Activated T-helper 1 cell treated with anti-CD3 and anti-CD28 coated beads, Interleukin-12 subunit alpha, Interleukin-12 subunit beta, Interleukin-2, Interleukin-4 antibody, amounts not matched to agents 30 ng/mL and 10 ng/mL and 1 ng/mL, durations not matched to agents 14 hours and 24 hours and 36 hours (primary cell): ENCODE results near the gene ALPL. TPM values are rescaled to one million over a fixed set of nuclear protein-coding genes. Genes with fewer than 3 reads are reported as not detected.
"Not testable (repeated sequence)": the region's sequence is repeated elsewhere in the genome, so short reads cannot be mapped to it uniquely, and the experiment has no call there.

Experiments used
- DNase-seq: peaks from one replicate; pipeline ENCODE4 v3.0.0; 2021; ENCODE audit warnings: low spot score
- H3K27ac Mint-ChIP-seq: one replicate; pipeline ENCODE4 v1.8.0; 2021; ENCODE audit warnings: mild to moderate bottlenecking, mixed read lengths
- H3K27me3 Mint-ChIP-seq: one replicate; pipeline ENCODE4 v1.8.0; 2022; ENCODE audit warnings: mild to moderate bottlenecking, moderate library complexity, mixed read lengths; ENCODE audit not compliant: insufficient read depth
- H3K36me3 Mint-ChIP-seq: one replicate; pipeline ENCODE4 v1.8.0; 2021; ENCODE audit warnings: low read depth, mixed read lengths
- H3K4me1 Mint-ChIP-seq: one replicate; pipeline ENCODE4 v1.8.0; 2021; ENCODE audit warnings: low read depth, mixed read lengths
- H3K4me3 Mint-ChIP-seq: one replicate; pipeline ENCODE4 v1.8.0; 2021; ENCODE audit warnings: mild to moderate bottlenecking, moderate library complexity, mixed read lengths
- H3K9me3 Mint-ChIP-seq: one replicate; pipeline ENCODE4 v1.8.0; 2021; ENCODE audit warnings: mixed read lengths
- intact Hi-C: fragments of 100-400 bp; cut with micrococcal nuclease; formaldehyde crosslinking; loops from one replicate; pipeline ENCODE4 v1.15.1; 2024
- total RNA-seq: library from RNA; stranded (reverse); gene quantifications from 2 replicates; pipeline ENCODE4 v1.2.3, GENCODE V29; 2022

Gene ALPL
- total RNA-seq, 1 donor from 2014 or later: not detected

GRCh38 chr1:21562896-21563295 is 53.7 kb downstream of the ALPL start:
- no peaks in the 10 kb centered on the region for H3K36me3 Mint-ChIP-seq
- intact Hi-C loops: no loop called here
- H3K27ac Mint-ChIP-seq: no peak overlapping the region
- no peak for DNase-seq
- H3K4me3 Mint-ChIP-seq: no peak overlapping the region
- no peaks in the 10 kb centered on the region for H3K4me1 Mint-ChIP-seq
- H3K9me3 Mint-ChIP-seq: no peaks in the 10 kb centered on the region
- H3K27me3 Mint-ChIP-seq: peaks cover 2% of the 10 kb centered on the region

DNA sequence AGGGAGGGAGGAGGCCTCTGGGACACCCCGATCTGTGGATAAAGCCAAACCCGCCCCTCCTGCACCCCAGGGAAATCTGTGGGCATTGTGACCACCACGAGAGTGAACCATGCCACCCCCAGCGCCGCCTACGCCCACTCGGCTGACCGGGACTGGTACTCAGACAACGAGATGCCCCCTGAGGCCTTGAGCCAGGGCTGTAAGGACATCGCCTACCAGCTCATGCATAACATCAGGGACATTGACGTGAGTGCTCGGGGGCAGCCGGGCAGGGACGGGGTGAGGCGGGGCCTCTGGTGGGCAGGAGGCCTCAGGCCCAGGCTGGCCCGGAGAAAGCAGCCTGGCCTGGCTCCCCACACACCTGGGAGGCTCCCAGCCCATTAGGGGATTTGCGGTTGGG is 54.7 kb downstream of the ALPL start:
- H3K36me3 Mint-ChIP-seq: no peaks in the 10 kb centered on the region
- DNase-seq: no peak
- H3K27ac Mint-ChIP-seq: no peak overlapping the region
- H3K27me3 Mint-ChIP-seq: peaks cover 2% of the 10 kb centered on the region
- no peak overlapping the region for H3K4me3 Mint-ChIP-seq
- intact Hi-C loops: no loop called here
- no peaks in the 10 kb centered on the region for H3K9me3 Mint-ChIP-seq
- no peaks in the 10 kb centered on the region for H3K4me1 Mint-ChIP-seq

DNA sequence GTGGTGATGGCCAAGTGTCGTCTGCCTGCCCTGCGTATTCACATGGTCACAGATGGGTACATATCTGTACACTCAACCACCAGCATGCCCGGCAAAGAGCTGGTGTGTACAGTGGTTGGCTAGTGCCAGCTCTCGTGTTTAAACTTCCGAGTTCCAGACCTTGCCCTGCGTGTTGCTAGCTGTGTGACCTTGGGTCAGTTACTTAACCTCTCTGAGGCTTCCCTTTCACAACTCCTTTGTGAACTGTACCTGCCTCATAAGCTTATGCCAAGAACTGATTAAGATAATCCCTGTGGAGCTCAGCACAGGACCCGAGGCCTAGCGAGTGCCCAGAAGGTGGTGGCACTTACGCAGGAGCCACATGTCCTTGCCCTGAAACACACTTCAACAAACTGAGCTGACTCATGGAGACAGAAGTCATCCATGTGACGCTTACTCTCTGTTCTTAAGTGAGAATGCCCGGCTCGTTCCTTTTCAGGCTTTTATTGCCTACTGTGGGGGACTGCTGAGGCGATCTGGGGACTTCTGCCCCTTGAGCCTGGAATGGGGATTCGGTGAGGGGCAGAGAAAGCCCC is 55.4 kb downstream of the ALPL start:
- Mint-ChIP-seq H3K27ac (no peak overlapping the region), H3K36me3 (no peaks in the 10 kb centered on the region), H3K9me3 (no peaks in the 10 kb centered on the region), H3K27me3 (peaks cover 1% of the 10 kb centered on the region), H3K4me1 (no peaks in the 10 kb centered on the region), H3K4me3 (no peak overlapping the region)
- no peak for DNase-seq
- intact Hi-C loops: no loop called here

DNA sequence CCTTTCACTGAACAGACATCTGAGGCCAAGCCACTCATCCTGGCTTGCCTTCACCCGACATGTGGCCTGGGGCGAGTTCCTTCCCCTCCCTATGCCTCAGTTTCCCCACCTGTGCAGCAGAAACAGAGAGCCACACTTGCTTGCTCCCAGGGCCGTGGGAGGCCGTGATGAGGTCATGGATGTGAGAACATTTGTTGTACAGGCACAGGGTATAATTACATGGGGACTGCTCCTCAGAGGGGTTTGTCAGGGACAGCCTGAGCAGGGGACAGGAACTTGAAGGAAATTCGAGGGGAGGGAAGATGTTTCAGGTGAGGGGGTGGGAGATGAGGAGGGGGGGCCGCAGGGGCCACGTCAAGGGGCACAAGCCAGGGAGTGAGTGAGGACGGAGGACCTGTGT is 56.1 kb downstream of the ALPL start:
- Mint-ChIP-seq H3K27ac (no peak overlapping the region), H3K9me3 (no peaks in the 10 kb centered on the region), H3K4me1 (no peaks in the 10 kb centered on the region), H3K36me3 (no peaks in the 10 kb centered on the region), H3K27me3 (no peaks in the 10 kb centered on the region), H3K4me3 (no peak overlapping the region)
- intact Hi-C loops: no loop called here
- DNase-seq: no peak

- H3K9me3 Mint-ChIP-seq, H3K27ac Mint-ChIP-seq, H3K4me3 Mint-ChIP-seq, DNase-seq, H3K27me3 Mint-ChIP-seq, intact Hi-C loops, H3K36me3 Mint-ChIP-seq, H3K4me1 Mint-ChIP-seq: not testable (repeated sequence)
Observed at GRCh38 chr1:21566361-21566760, 57.1 kb downstream of the ALPL start.

- Mint-ChIP-seq H3K9me3 (no peaks in the 10 kb centered on the region), H3K4me3 (no peak overlapping the region)
Observed at GRCh38 chr1:21567241-21568005, 58.2 kb downstream of the ALPL start.

DNA sequence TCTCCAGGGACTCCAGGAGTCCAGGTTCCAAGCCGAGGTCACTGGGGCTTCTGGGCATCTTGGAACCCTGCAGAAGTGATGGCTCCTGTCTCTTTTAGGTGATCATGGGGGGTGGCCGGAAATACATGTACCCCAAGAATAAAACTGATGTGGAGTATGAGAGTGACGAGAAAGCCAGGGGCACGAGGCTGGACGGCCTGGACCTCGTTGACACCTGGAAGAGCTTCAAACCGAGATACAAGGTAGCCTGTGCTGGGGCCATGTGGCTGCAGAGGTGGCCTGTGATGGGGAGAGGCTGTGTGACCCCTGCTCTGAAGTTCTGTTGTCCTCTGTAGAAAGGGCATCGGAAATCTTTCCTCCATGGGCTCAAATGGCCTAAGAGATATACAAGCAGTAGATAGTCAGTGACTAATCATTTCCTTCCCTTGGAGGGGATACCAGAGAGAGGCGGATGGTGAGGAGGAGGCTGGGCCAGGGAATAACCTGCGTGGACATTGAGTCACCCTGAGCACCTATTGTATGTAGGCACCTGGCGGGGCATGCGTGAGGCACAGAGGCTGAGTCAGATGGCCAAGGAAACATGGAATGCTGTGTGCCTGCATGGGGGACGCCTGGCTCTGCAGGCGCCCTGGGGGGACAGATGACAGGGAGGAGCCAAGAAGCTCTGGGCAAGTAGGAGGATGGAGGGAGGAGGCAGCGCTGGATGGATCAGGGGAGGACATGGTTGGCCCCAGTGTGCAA is 59.0 kb downstream of the ALPL start:
- Mint-ChIP-seq H3K27me3 (no peaks in the 10 kb centered on the region), H3K36me3 (no peaks in the 10 kb centered on the region), H3K9me3 (no peaks in the 10 kb centered on the region), H3K4me1 (no peaks in the 10 kb centered on the region), H3K27ac (no peak overlapping the region), H3K4me3 (no peak overlapping the region)
- intact Hi-C loops: no loop called here
- DNase-seq: no peak

More at GRCh38 chr1:21567241-21568005, 58.2 kb downstream of the ALPL start:
- no peak overlapping the region for H3K27ac Mint-ChIP-seq
- no peaks in the 10 kb centered on the region for H3K36me3 Mint-ChIP-seq
- intact Hi-C loops: no loop called here
- H3K4me1 Mint-ChIP-seq: no peaks in the 10 kb centered on the region
- no peak for DNase-seq
- no peaks in the 10 kb centered on the region for H3K27me3 Mint-ChIP-seq

- H3K4me1 Mint-ChIP-seq: no peaks in the 10 kb centered on the region
- intact Hi-C loops: no loop called here
- H3K9me3 Mint-ChIP-seq: no peaks in the 10 kb centered on the region
Observed at GRCh38 chr1:21568809-21569385, 59.7 kb downstream of the ALPL start.

DNA sequence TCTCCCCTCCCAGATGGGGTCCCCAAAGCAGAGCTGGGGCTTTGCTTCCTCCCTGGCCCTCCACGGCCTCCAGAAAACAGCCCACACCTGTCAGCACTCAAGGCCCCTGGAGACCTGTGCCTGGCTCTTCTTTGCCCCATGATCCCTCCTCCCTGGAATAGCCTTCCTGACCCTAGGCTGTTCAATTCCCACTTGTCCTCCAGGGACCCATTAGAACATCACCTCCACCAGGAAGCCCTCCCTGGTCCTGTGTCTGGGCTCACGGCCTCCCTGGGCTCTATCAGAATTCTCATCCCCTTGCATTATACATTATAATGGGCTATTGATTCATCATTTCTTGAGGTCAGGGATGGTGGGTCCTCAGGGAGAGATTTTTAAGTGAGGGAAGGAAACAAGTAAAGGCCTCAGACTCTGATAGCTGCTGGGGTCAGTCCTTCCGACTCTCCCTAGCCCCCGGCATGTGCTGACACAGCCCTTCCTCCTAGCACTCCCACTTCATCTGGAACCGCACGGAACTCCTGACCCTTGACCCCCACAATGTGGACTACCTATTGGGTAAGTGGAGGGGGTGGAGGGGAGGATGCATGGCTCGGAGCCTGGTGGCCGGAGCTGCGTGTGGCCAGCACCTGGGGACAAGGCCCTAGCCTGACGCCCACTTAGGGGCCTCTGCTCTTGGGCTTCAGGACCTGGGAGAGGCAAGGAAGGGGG is 60.8 kb downstream of the ALPL start:
- no peaks in the 10 kb centered on the region for H3K9me3 Mint-ChIP-seq
- no peak overlapping the region for H3K27ac Mint-ChIP-seq
- intact Hi-C loops: no loop called here
- no peaks in the 10 kb centered on the region for H3K4me1 Mint-ChIP-seq
- H3K36me3 Mint-ChIP-seq: no peaks in the 10 kb centered on the region
- no peak for DNase-seq
- H3K27me3 Mint-ChIP-seq: peaks cover 7% of the 10 kb centered on the region
- H3K4me3 Mint-ChIP-seq: no peak overlapping the region

More at GRCh38 chr1:21568809-21569385, 59.7 kb downstream of the ALPL start:
- Mint-ChIP-seq H3K27ac (no peak overlapping the region), H3K27me3 (peaks cover 2% of the 10 kb centered on the region), H3K4me3 (no peak overlapping the region), H3K36me3 (no peaks in the 10 kb centered on the region)
- no peak for DNase-seq

DNA sequence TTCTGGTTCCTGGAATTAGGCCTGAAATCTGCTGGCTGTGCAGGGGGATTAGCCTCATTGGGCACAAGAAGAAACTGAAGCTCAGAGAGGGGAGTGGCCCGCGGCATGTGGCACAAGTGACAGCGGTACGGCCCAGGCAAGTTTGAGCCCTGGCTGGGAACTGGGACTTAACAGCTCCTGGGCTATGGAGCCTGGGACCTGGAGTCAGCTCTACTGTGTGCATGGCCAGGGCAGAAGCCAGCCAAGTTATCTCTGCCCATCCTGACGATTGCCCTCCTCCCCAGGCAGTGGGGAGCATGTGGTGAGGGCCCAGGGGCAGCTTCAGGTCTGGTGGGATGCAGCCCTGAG is 61.3 kb downstream of the ALPL start:
- Mint-ChIP-seq H3K4me3 (no peak overlapping the region), H3K27me3 (peaks cover 9% of the 10 kb centered on the region), H3K4me1 (no peaks in the 10 kb centered on the region), H3K27ac (no peak overlapping the region), H3K36me3 (no peaks in the 10 kb centered on the region), H3K9me3 (no peaks in the 10 kb centered on the region)
- DNase-seq: no peak
- intact Hi-C loops: no loop called here

DNA sequence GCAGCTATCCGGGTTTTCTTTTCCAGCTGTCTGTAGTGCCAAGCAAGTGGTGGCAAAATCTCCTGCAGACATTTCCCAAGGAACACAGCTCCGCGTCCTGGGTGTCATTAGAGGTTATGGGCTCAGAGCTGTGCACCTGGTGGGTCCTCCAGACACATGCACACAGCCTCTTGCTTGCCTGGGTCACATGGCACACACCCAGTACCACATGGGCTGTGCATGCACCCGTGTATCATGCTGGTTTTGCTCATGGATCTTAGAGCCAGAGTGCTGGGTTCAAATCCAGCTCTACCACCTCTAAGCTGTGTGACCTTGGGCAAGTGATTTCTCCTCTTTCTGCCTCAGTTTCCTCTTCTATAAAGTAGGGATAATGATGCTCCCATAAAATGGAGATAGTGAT is 61.7 kb downstream of the ALPL start:
- H3K36me3 Mint-ChIP-seq: no peaks in the 10 kb centered on the region
- H3K27ac Mint-ChIP-seq: no peak overlapping the region
- peaks cover 9% of the 10 kb centered on the region for H3K27me3 Mint-ChIP-seq
- no peak for DNase-seq
- H3K4me1 Mint-ChIP-seq: no peaks in the 10 kb centered on the region
- no peaks in the 10 kb centered on the region for H3K9me3 Mint-ChIP-seq
- intact Hi-C loops: no loop called here
- no peak overlapping the region for H3K4me3 Mint-ChIP-seq

DNA sequence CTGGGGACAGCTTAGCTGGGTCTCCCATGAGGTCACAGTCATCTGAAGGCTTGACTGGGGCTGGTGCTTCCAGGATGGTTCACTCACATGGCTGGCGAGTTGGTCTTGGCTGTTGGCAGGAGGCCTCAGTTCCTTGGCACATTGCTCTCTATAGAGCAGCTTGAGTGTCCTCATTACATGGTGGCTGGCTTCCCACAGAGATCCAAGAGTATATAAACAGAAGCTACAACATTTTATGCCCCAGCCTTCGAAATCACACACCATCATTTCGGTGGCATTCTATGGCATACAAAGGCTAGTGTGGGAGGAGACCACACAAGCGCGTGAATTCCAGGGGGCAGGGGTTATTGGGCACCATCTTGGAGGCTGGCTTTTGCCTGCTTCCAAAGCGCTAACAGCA is 63.0 kb downstream of the ALPL start:
- Mint-ChIP-seq H3K27ac (no peak overlapping the region), H3K4me3 (no peak overlapping the region), H3K36me3 (no peaks in the 10 kb centered on the region), H3K27me3 (peaks cover 9% of the 10 kb centered on the region), H3K4me1 (no peaks in the 10 kb centered on the region), H3K9me3 (no peaks in the 10 kb centered on the region)
- intact Hi-C loops: no loop called here
- DNase-seq: no peak
